ENCODE results near the gene RAPGEF6.

DNA sequence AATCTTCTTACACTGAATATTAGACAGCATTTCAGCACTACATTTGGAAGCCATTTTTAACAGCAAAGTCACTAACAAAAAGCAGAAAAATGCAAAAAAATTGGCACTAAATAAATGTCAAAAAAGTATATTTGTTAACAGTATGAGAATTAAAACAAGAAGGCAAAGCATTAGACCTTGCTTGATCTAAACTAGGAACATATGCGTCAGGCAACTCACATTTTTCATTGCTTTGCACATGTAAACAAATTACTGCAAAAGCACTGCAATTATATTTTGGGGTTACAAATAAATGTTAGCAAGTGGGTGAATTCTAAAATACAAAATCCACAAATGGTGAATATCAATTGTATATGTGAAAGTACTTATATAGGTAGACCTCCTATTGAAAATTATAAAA, 49.0 kb upstream of the RAPGEF6 start:
- TF ChIP-seq, protein P1, sequence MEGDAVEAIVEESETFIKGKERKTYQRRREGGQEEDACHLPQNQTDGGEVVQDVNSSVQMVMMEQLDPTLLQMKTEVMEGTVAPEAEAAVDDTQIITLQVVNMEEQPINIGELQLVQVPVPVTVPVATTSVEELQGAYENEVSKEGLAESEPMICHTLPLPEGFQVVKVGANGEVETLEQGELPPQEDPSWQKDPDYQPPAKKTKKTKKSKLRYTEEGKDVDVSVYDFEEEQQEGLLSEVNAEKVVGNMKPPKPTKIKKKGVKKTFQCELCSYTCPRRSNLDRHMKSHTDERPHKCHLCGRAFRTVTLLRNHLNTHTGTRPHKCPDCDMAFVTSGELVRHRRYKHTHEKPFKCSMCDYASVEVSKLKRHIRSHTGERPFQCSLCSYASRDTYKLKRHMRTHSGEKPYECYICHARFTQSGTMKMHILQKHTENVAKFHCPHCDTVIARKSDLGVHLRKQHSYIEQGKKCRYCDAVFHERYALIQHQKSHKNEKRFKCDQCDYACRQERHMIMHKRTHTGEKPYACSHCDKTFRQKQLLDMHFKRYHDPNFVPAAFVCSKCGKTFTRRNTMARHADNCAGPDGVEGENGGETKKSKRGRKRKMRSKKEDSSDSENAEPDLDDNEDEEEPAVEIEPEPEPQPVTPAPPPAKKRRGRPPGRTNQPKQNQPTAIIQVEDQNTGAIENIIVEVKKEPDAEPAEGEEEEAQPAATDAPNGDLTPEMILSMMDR (IDR thresholded peaks at IDR 0.05; ENCODE audit: low read depth, low read length, poor library complexity, severe bottlenecking) = no peak
- TF ChIP-seq EZH2phosphoT487 (IDR thresholded peaks at IDR 0.05; ENCODE audit: borderline replicate concordance, low read length) = no peak
